Naive thymus-derived CD4-positive, alpha-beta T cell (primary cell): Measurements from ENCODE around the gene PDGFC. TPM values are rescaled to one million over a fixed set of nuclear protein-coding genes. Genes with fewer than 3 reads are reported as not detected.

Source experiments
- ATAC-seq: fragments of 150-1000 bp; cut with Tn5 transposase; 2 replicates; pipeline ENCODE4 v1.10.0; 2021; ENCODE audit warnings: mild to moderate bottlenecking, moderate library complexity
- CTCF ChIA-PET: fragments of 350-600 bp; sonication (Branson Sonifier 250); formaldehyde crosslinking; loops from one replicate; lab custom pipeline; 2021; ENCODE audit warnings: antibody characterized with exemption; lab: Charles Lee
- POLR2A ChIA-PET: fragments of 350-600 bp; sonication (Branson Sonifier 250); formaldehyde crosslinking; loops from one replicate; lab custom pipeline; 2021; ENCODE audit warnings: antibody characterized with exemption, inconsistent platforms; lab: Charles Lee
- DNase-seq, 9 donors: peaks; one replicate each; pipeline versions ENCODE4 v3.0.0 to v3.0.0-alpha.2; 2020 to 2022; ENCODE audit warnings: mixed read lengths in 1 of 9
- H3K27ac ChIP-seq: one replicate; pipeline ENCODE4 v1.7.0; 2013; ENCODE audit warnings: mild to moderate bottlenecking, low read depth, low read length, moderate library complexity
- H3K27me3 ChIP-seq, 2 donors: one replicate each; pipeline ENCODE4 v1.7.0; 2013; ENCODE audit warnings: low read length in 2 of 2, mild to moderate bottlenecking in 2 of 2, moderate library complexity in 2 of 2; ENCODE audit not compliant: control insufficient read depth in 2 of 2, insufficient read depth in 2 of 2
- H3K36me3 ChIP-seq, 3 experiments: 1 replicate in 2 of 3; 2 replicates in 1 of 3; pipeline ENCODE4 v1.7.0; 2013; ENCODE audit warnings: low read length in 3 of 3, mild to moderate bottlenecking in 3 of 3, moderate library complexity in 1 of 3; ENCODE audit not compliant: insufficient read depth in 3 of 3, control insufficient read depth in 2 of 3
- H3K4me1 ChIP-seq, 2 donors: one replicate each; pipeline ENCODE4 v1.7.0; 2013; ENCODE audit warnings: low read length in 2 of 2, mild to moderate bottlenecking in 2 of 2, moderate library complexity in 1 of 2; ENCODE audit not compliant: control insufficient read depth in 2 of 2, insufficient read depth in 2 of 2
- H3K4me3 ChIP-seq: 2 replicates; pipeline ENCODE4 v1.7.0; 2013; ENCODE audit warnings: mild to moderate bottlenecking, low read length
- H3K9me3 ChIP-seq, 3 experiments: 1 replicate in 2 of 3; 2 replicates in 1 of 3; pipeline ENCODE4 v1.7.0; 2013; ENCODE audit warnings: low read length in 3 of 3; ENCODE audit not compliant: control insufficient read depth in 2 of 3
- H3K27ac Mint-ChIP-seq, 9 donors: one replicate each; pipeline ENCODE4 v1.8.0; 2020 to 2022; ENCODE audit warnings: mixed read lengths in 9 of 9, mild to moderate bottlenecking in 8 of 9, moderate library complexity in 5 of 9, inconsistent platforms in 2 of 9
- H3K27me3 Mint-ChIP-seq, 5 donors: one replicate each; pipeline ENCODE4 v1.8.0; 2021 to 2022; ENCODE audit warnings: mixed read lengths in 5 of 5, mild to moderate bottlenecking in 1 of 5
- H3K36me3 Mint-ChIP-seq, 5 donors: one replicate each; pipeline ENCODE4 v1.8.0; 2020 to 2022; ENCODE audit warnings: mixed read lengths in 5 of 5, mild to moderate bottlenecking in 3 of 5, inconsistent platforms in 1 of 5
- H3K4me1 Mint-ChIP-seq, 7 donors: one replicate each; pipeline ENCODE4 v1.8.0; 2020 to 2022; ENCODE audit warnings: mixed read lengths in 7 of 7, mild to moderate bottlenecking in 3 of 7, inconsistent platforms in 1 of 7
- H3K4me3 Mint-ChIP-seq, 10 donors: one replicate each; pipeline ENCODE4 v1.8.0; 2020 to 2022; ENCODE audit warnings: mild to moderate bottlenecking in 10 of 10, mixed read lengths in 10 of 10, moderate library complexity in 6 of 10, inconsistent platforms in 2 of 10
- H3K9me3 Mint-ChIP-seq, 11 donors: one replicate each; pipeline ENCODE4 v1.8.0; 2020 to 2022; ENCODE audit warnings: mixed read lengths in 11 of 11, mild to moderate bottlenecking in 4 of 11, inconsistent platforms in 1 of 11, moderate library complexity in 1 of 11
- intact Hi-C, 2 donors: fragments of 100-400 bp; cut with micrococcal nuclease; formaldehyde crosslinking; loops; one replicate each; pipeline ENCODE4 v1.15.1; 2023
- polyA plus RNA-seq, 2 donors: library from polyadenylated mRNA; unstranded; fragments of 300-500 nt; fragmentation: Illumina TruSeq; gene quantifications; one replicate each; pipeline ENCODE4 v1.2.3, GENCODE V29; 2021
- total RNA-seq, 6 experiments: library from RNA in 5 of 6; stranded (reverse) in 5 of 6; gene quantifications; 1 replicate in 5 of 6; 2 replicates in 1 of 6; pipeline ENCODE4 v1.2.3 and lab custom pipeline; 2021 to 2026

The PDGFC gene
- total and polyA plus RNA-seq, 7 experiments from 2014 or later: 0.19 to 2.0 (median 1.2) TPM; not detected in 4

GRCh38 chr4:156929386-156930105 lies 42.1 kb downstream of the PDGFC start:
- intact Hi-C loops: loop anchor here in 1 of 2 donors (10.0 kb wide), 1 partner anchor 65 kb away; no protein-coding TSS in a partner anchor
- no peak overlapping the region for H3K27ac ChIP-seq
- Mint-ChIP-seq H3K36me3 (peaks cover 0 to 4% (median 0%) of the 10 kb centered on the region in 5 donors), H3K9me3 (peaks cover 0 to 13% (median 6%) of the 10 kb centered on the region in 11 donors), H3K4me1 (no peaks in the 10 kb centered on the region), H3K4me3 (no peak overlapping the region), H3K27ac (no peak overlapping the region), H3K27me3 (no peaks in the 10 kb centered on the region)
- H3K36me3 ChIP-seq: no peaks in the 10 kb centered on the region
- ChIA-PET CTCF (no interaction called here), POLR2A (interaction anchor here (0.6 kb wide), 1 partner anchor 19 kb away, joined by 8 read pairs; no protein-coding TSS in a partner anchor)
- ATAC-seq (no peak), DNase-seq (no peak)
- H3K4me3 ChIP-seq: no peak overlapping the region
- H3K4me1 ChIP-seq: no peaks in the 10 kb centered on the region
- H3K27me3 ChIP-seq: no peaks in the 10 kb centered on the region
- H3K9me3 ChIP-seq: no peaks in the 10 kb centered on the region

- CTCF ChIA-PET: no interaction called here
- no peaks in the 10 kb centered on the region for H3K36me3 Mint-ChIP-seq
- no peaks in the 10 kb centered on the region for H3K9me3 ChIP-seq
- intact Hi-C loops: loop anchor here in 1 of 2 donors (10.0 kb wide), 1 partner anchor 60 kb away; no protein-coding TSS in a partner anchor
- H3K27me3 ChIP-seq: no peaks in the 10 kb centered on the region
- no peaks in the 10 kb centered on the region for H3K4me1 ChIP-seq
- no peak for DNase-seq
- H3K4me3 ChIP-seq: no peak overlapping the region
- ATAC-seq: no peak
- no peaks in the 10 kb centered on the region for H3K27me3 Mint-ChIP-seq
- no peak overlapping the region for H3K27ac Mint-ChIP-seq
- H3K4me1 Mint-ChIP-seq: no peaks in the 10 kb centered on the region
- H3K36me3 ChIP-seq: no peaks in the 10 kb centered on the region
- POLR2A ChIA-PET: interaction anchor here (0.6 kb wide), 1 partner anchor 81 kb away, joined by 3 read pairs; no protein-coding TSS in a partner anchor
- H3K9me3 Mint-ChIP-seq: peaks cover 0 to 12% (median 6%) of the 10 kb centered on the region in 11 donors
- H3K4me3 Mint-ChIP-seq: no peak overlapping the region
- no peak overlapping the region for H3K27ac ChIP-seq
Observed at GRCh38 chr4:156924774-156925315, 46.8 kb downstream of the PDGFC start.

- H3K4me1 Mint-ChIP-seq: no peaks in the 10 kb centered on the region
- no peaks in the 10 kb centered on the region for H3K27me3 Mint-ChIP-seq
- intact Hi-C loops: loop anchor here in 1 of 2 donors (10.0 kb wide), 1 partner anchor 59 kb away; no protein-coding TSS in a partner anchor
- ATAC-seq: no peak
- no peak overlapping the region for H3K4me3 Mint-ChIP-seq
- Histone ChIP-seq H3K4me3 (no peak overlapping the region), H3K27me3 (no peaks in the 10 kb centered on the region), H3K4me1 (no peaks in the 10 kb centered on the region), H3K9me3 (no peaks in the 10 kb centered on the region), H3K36me3 (no peaks in the 10 kb centered on the region), H3K27ac (no peak overlapping the region)
- H3K36me3 Mint-ChIP-seq: no peaks in the 10 kb centered on the region
- DNase-seq: no peak
- ChIA-PET POLR2A (no interaction called here), CTCF (no interaction called here)
- peaks cover 0 to 12% (median 6%) of the 10 kb centered on the region in 11 donors for H3K9me3 Mint-ChIP-seq
- H3K27ac Mint-ChIP-seq: no peak overlapping the region
Observed at GRCh38 chr4:156923525-156923924, 48.1 kb downstream of the PDGFC start.

GRCh38 chr4:156915221-156915620 lies 56.4 kb downstream of the PDGFC start:
- no peaks in the 10 kb centered on the region for H3K9me3 ChIP-seq
- no peaks in the 10 kb centered on the region for H3K27me3 ChIP-seq
- H3K4me3 ChIP-seq: no peak overlapping the region
- no peak overlapping the region for H3K27ac ChIP-seq
- H3K4me1 ChIP-seq: no peaks in the 10 kb centered on the region
- no peaks in the 10 kb centered on the region for H3K36me3 ChIP-seq
- Mint-ChIP-seq H3K27me3 (no peaks in the 10 kb centered on the region), H3K4me3 (no peak overlapping the region), H3K9me3 (peaks cover 0 to 12% (median 4%) of the 10 kb centered on the region in 11 donors), H3K36me3 (no peaks in the 10 kb centered on the region), H3K4me1 (no peaks in the 10 kb centered on the region), H3K27ac (no peak overlapping the region)
- POLR2A ChIA-PET: no interaction called here
- DNase-seq (no peak), ATAC-seq (no peak)
- intact Hi-C loops: no loop called here
- CTCF ChIA-PET: no interaction called here

- Mint-ChIP-seq H3K36me3 (no peaks in the 10 kb centered on the region), H3K27ac (no peak overlapping the region), H3K4me3 (no peak overlapping the region), H3K4me1 (no peaks in the 10 kb centered on the region), H3K27me3 (no peaks in the 10 kb centered on the region), H3K9me3 (peaks cover 0 to 12% (median 5%) of the 10 kb centered on the region in 11 donors)
- Histone ChIP-seq H3K27ac (no peak overlapping the region), H3K9me3 (no peaks in the 10 kb centered on the region), H3K4me1 (no peaks in the 10 kb centered on the region), H3K36me3 (no peaks in the 10 kb centered on the region), H3K4me3 (no peak overlapping the region), H3K27me3 (no peaks in the 10 kb centered on the region)
- intact Hi-C loops: no loop called here
- ChIA-PET CTCF (no interaction called here), POLR2A (no interaction called here)
- no peak for ATAC-seq
- no peak for DNase-seq
Observed at GRCh38 chr4:156913234-156913633, 58.4 kb downstream of the PDGFC start.

- Mint-ChIP-seq H3K36me3 (no peaks in the 10 kb centered on the region), H3K27me3 (no peaks in the 10 kb centered on the region), H3K4me1 (no peaks in the 10 kb centered on the region), H3K4me3 (no peak overlapping the region), H3K9me3 (peaks cover 0 to 7% (median 1%) of the 10 kb centered on the region in 11 donors), H3K27ac (no peak overlapping the region)
- Histone ChIP-seq H3K4me3 (no peak overlapping the region), H3K9me3 (no peaks in the 10 kb centered on the region), H3K4me1 (no peaks in the 10 kb centered on the region), H3K27ac (no peak overlapping the region), H3K27me3 (no peaks in the 10 kb centered on the region), H3K36me3 (no peaks in the 10 kb centered on the region)
- intact Hi-C loops: no loop called here
- no peak for ATAC-seq
- ChIA-PET CTCF (no interaction called here), POLR2A (no interaction called here)
- no peak for DNase-seq
Observed at GRCh38 chr4:156909010-156909409, 62.6 kb downstream of the PDGFC start.
